HCT116 (cell line): Measurements from ENCODE around the gene DCAF8L1. TPM values are rescaled to one million over a fixed set of nuclear protein-coding genes. Genes with fewer than 3 reads are reported as not detected.

Source experiments
- total RNA-seq: library from RNA; stranded (reverse); gene quantifications from one replicate; pipeline ENCODE4 v1.2.1, GENCODE V29; 2021; ENCODE audit not compliant: unreplicated experiment

The DCAF8L1 gene
- total RNA-seq, 1 experiment from 2014 or later, result not detected

Other genes with a start within 250 kb of the DCAF8L1 start
- gene MAGEB10, start 173.5 kb downstream of the DCAF8L1 start, total RNA-seq, result not detected